Measurements from ENCODE around the gene USP8.

USP8 gene

DNA sequence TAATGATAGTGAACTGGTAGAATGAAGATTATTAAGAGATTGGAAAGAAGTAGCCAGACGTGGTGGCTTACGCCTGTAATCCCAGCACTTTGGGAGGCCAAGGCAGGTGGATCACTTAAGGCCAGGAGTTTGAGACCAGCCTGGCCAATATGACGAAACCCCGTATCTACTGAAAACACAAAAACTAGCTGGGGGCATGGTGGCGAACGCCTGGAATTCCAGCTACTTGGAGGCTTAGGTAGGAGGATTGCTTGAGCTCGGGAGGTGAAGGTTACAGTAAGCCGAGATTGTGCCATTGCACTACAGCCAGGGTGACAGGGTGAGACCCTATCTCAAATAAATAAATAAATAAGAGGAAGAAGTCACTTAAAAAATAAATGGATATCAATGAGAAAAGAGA, 14.0 kb downstream of the USP8 start (continued):
- TF ChIP-seq, protein P1, sequence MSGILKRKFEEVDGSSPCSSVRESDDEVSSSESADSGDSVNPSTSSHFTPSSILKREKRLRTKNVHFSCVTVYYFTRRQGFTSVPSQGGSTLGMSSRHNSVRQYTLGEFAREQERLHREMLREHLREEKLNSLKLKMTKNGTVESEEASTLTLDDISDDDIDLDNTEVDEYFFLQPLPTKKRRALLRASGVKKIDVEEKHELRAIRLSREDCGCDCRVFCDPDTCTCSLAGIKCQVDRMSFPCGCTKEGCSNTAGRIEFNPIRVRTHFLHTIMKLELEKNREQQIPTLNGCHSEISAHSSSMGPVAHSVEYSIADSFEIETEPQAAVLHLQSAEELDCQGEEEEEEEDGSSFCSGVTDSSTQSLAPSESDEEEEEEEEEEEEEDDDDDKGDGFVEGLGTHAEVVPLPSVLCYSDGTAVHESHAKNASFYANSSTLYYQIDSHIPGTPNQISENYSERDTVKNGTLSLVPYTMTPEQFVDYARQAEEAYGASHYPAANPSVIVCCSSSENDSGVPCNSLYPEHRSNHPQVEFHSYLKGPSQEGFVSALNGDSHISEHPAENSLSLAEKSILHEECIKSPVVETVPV (CRISPR knock-in tag; IDR thresholded peaks at IDR 0.05): no peak
- TF ChIP-seq, protein P2, sequence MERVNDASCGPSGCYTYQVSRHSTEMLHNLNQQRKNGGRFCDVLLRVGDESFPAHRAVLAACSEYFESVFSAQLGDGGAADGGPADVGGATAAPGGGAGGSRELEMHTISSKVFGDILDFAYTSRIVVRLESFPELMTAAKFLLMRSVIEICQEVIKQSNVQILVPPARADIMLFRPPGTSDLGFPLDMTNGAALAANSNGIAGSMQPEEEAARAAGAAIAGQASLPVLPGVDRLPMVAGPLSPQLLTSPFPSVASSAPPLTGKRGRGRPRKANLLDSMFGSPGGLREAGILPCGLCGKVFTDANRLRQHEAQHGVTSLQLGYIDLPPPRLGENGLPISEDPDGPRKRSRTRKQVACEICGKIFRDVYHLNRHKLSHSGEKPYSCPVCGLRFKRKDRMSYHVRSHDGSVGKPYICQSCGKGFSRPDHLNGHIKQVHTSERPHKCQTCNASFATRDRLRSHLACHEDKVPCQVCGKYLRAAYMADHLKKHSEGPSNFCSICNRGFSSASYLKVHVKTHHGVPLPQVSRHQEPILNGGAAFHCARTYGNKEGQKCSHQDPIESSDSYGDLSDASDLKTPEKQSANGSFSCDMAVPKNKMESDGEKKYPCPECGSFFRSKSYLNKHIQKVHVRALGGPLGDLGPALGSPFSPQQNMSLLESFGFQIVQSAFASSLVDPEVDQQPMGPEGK (CRISPR knock-in tag; IDR thresholded peaks at IDR 0.05; ENCODE audit: borderline replicate concordance): no peak

DNA sequence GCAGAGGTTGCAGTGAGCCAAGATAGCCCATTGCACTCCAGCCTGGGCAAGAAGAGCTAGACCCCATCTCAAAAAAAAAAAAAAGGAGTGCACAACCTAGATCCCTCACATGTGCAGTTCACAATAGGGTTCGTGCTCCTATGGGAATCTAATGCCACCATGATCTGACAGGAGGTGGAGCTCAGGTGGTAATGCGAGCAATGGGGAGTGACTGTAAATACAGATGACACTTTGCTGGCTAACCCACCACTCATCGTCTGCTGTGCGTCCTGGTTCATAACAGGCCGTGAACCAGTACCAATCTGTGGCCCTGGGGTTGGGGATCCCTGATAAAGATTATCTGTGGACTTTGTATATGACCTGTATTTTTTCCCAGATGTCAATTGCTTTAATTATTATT, 16.7 kb downstream of the USP8 start:
- TF ChIP-seq ZC3H10 (CRISPR knock-in tag; IDR thresholded peaks at IDR 0.05) (no peak), ZNF565 (CRISPR knock-in tag; conservative IDR thresholded peaks at IDR 0.05; ENCODE audit: low read depth) (no peak), BACH2 (CRISPR knock-in tag; IDR thresholded peaks at IDR 0.05; ENCODE audit: borderline replicate concordance) (no peak), ZNF70 (CRISPR knock-in tag; IDR thresholded peaks at IDR 0.05) (no peak)
- TF ChIP-seq, protein P3, sequence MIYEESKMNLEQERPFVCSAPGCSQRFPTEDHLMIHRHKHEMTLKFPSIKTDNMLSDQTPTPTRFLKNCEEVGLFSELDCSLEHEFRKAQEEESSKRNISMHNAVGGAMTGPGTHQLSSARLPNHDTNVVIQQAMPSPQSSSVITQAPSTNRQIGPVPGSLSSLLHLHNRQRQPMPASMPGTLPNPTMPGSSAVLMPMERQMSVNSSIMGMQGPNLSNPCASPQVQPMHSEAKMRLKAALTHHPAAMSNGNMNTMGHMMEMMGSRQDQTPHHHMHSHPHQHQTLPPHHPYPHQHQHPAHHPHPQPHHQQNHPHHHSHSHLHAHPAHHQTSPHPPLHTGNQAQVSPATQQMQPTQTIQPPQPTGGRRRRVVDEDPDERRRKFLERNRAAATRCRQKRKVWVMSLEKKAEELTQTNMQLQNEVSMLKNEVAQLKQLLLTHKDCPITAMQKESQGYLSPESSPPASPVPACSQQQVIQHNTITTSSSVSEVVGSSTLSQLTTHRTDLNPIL (CRISPR knock-in tag; IDR thresholded peaks at IDR 0.05; ENCODE audit: low read depth): no peak
- ATAC-seq: no peak

DNA sequence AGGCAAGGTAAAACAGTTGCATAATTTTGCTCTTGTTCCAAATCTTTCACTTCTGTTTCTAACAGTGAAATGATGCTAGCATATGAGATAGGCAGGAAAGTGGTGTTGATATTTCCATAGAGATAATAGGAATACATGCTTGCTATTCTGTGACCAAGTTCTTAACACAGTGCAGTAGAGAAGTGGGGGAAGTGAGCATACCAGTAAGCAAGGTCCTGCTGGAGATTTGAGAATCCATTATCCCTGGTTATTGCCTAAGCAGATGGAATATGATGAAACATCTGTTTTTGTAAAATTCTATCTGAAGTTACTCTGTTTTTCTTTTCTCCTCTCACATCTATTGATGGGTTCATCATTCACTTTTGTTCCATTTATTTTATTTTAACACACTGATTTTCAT, 28.7 kb downstream of the USP8 start:
- TF ChIP-seq, protein P1 (CRISPR knock-in tag; IDR thresholded peaks at IDR 0.05): no peak
- no peak for TF ChIP-seq PPARA (CRISPR knock-in tag; IDR thresholded peaks at IDR 0.05; ENCODE audit: borderline replicate concordance)
- no peak for TF ChIP-seq GLIS3 (CRISPR knock-in tag; IDR thresholded peaks at IDR 0.05)
- TF ChIP-seq ZFP3 (CRISPR knock-in tag; IDR thresholded peaks at IDR 0.05): no peak
- TF ChIP-seq, protein P4, sequence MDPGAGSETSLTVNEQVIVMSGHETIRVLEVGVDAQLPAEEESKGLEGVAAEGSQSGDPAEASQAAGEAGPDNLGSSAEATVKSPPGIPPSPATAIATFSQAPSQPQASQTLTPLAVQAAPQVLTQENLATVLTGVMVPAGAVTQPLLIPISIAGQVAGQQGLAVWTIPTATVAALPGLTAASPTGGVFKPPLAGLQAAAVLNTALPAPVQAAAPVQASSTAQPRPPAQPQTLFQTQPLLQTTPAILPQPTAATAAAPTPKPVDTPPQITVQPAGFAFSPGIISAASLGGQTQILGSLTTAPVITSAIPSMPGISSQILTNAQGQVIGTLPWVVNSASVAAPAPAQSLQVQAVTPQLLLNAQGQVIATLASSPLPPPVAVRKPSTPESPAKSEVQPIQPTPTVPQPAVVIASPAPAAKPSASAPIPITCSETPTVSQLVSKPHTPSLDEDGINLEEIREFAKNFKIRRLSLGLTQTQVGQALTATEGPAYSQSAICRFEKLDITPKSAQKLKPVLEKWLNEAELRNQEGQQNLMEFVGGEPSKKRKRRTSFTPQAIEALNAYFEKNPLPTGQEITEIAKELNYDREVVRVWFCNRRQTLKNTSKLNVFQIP (CRISPR knock-in tag; IDR thresholded peaks at IDR 0.05; ENCODE audit: borderline replicate concordance, low read depth): no peak
- no peak for TF ChIP-seq TOX (CRISPR knock-in tag; IDR thresholded peaks at IDR 0.05; ENCODE audit: borderline replicate concordance)
- TF ChIP-seq ZNF565 (CRISPR knock-in tag; conservative IDR thresholded peaks at IDR 0.05; ENCODE audit: low read depth): no peak
- no peak; the same call in 2 of the 3 replicates for ATAC-seq

DNA sequence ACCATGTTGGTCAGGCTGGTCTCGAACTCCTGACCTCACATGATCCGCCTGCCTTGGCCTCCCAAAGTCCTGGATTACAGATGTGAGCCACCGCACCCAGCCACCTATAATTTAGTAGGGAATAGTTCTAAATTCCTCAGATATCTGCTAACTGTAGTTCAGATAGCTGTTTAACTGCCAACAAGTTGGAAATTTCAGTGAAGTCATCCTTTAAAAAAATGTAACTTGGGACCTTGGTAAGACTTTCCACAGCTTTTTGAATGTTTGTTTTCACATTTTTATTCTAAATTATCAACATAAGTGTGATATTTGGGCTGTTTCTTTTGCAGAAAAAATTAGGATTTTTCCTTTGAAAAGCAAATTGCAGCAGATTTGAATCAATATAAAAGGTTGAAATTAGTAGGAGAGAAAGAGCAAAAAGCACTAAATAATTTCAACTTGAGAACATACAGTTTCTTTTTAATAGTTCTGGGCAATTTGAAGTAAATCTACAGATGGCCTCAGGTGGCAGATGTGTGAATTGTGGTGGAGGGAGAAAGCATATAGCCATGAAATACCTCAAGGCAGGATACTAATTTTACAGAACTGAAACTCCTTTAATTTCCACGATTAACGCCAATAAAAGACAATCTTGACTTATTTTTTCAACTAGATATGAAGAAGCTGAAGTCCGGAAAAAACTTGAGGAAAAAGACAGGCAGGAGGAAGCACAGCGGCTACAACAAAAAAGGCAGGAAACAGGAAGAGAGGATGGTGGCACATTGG, 34.3 kb downstream of the USP8 start:
- no peak for TF ChIP-seq PPARA (CRISPR knock-in tag; IDR thresholded peaks at IDR 0.05; ENCODE audit: borderline replicate concordance)
- no peak for ATAC-seq

DNA sequence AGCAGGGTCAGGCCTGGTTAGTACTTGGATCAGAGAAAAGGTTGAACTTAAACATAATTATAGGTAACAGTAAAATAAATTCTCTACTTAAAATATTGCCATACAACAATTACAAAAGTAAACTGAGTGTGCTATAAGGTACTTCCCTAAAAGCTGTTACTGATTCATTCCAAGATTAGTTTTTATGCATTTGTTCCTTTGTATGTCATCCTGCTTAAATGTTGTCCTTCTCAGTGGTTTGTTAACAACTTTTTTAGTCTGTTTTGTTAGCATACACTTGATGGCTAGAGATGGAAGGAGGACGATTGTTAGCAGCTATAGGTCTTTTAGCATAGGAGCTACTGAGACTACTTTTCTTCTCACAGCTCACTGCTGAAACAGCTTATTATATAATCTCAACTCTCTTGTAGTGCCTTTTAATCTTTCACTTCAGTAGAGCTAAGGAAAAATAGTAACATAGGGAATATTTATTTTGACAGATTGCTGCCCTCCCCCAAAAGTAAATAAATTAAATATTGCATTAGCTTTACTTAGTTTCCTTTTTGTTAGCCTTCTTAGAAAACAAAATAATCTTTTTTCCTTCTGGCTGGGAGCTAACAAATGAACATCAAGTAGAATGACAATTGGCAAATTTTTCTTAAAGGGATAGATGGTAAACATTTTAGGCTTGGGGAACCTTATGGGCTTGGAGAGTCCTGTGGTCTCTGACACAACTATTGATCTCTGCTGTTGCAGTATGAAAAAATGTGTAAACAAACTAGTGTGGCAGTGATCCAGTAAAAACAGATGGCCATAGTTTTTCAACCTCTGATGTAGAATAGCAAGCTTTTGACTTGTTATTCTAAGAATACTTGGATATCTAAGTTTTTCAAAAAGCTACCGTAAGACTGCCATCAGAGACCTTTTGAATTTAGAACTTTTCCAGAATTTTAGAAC, 39.5 kb downstream of the USP8 start:
- ATAC-seq: no peak

More for the DNA sequence above, 39.5 kb downstream of the USP8 start:
- TF ChIP-seq ZFP30 (CRISPR knock-in tag; IDR thresholded peaks at IDR 0.05): no peak
- TF ChIP-seq ISL1 (CRISPR knock-in tag; IDR thresholded peaks at IDR 0.05): no peak
- TF ChIP-seq TCF4 (CRISPR knock-in tag; IDR thresholded peaks at IDR 0.05; ENCODE audit: borderline replicate concordance): no peak
- TF ChIP-seq, protein P4 (CRISPR knock-in tag; IDR thresholded peaks at IDR 0.05; ENCODE audit: borderline replicate concordance, low read depth): no peak
- TF ChIP-seq, protein P3 (CRISPR knock-in tag; IDR thresholded peaks at IDR 0.05; ENCODE audit: low read depth): no peak
- TF ChIP-seq RARB (CRISPR knock-in tag; IDR thresholded peaks at IDR 0.05): no peak
- no peak for TF ChIP-seq ESRRG (CRISPR knock-in tag; IDR thresholded peaks at IDR 0.05)
- no peak for TF ChIP-seq BACH2 (CRISPR knock-in tag; IDR thresholded peaks at IDR 0.05; ENCODE audit: borderline replicate concordance)
- no peak for TF ChIP-seq CSDC2 (CRISPR knock-in tag; IDR thresholded peaks at IDR 0.05)
- no peak for TF ChIP-seq ARNTL (CRISPR knock-in tag; IDR thresholded peaks at IDR 0.05; ENCODE audit: borderline replicate concordance, low read depth)
- no peak for TF ChIP-seq ZFP3 (CRISPR knock-in tag; IDR thresholded peaks at IDR 0.05)
- TF ChIP-seq OSR1 (CRISPR knock-in tag; IDR thresholded peaks at IDR 0.05): no peak
- no peak for TF ChIP-seq ZC3H10 (CRISPR knock-in tag; IDR thresholded peaks at IDR 0.05)

Measured in SK-N-SH treated with all-trans-retinoic acid at 6 μM for 48 hours (cell line).